Vagina (tissue), 2 donors: ENCODE measurements around the gene ETS1.

Experiments used
- CTCF ChIP-seq, 3 experiments: fragments of 450-650 bp in 2 of 3; fragments of 200-600 bp in 1 of 3; sonication (generic) in 1 of 3; IDR thresholded peaks; one replicate each; pipeline ENCODE4 v1.5.1; 2017 to 2019; ENCODE audit warnings: antibody characterized with exemption in 3 of 3, mild to moderate bottlenecking in 2 of 3, moderate library complexity in 2 of 3
- POLR2A ChIP-seq, 2 donors: fragments of 450-650 bp; IDR thresholded peaks; one replicate each; pipeline ENCODE4 v1.6.1; 2017; ENCODE audit warnings: antibody characterized with exemption in 2 of 2, mild to moderate bottlenecking in 2 of 2, moderate library complexity in 2 of 2
- POLR2AphosphoS5 ChIP-seq, 2 donors: sonication (generic); formaldehyde crosslinking; IDR thresholded peaks; one replicate each; pipeline ENCODE4 v1.9.0; 2017; ENCODE audit warnings: antibody characterized with exemption in 2 of 2, mild to moderate bottlenecking in 2 of 2, low read depth in 1 of 2; ENCODE audit not compliant: insufficient read depth in 1 of 2

GRCh38 chr11:128467610-128468041 is 119.7 kb downstream of the ETS1 start:
- TF ChIP-seq CTCF (IDR thresholded peaks at IDR 0.05) (no peak), POLR2A (IDR thresholded peaks at IDR 0.05) (no peak), POLR2AphosphoS5 (IDR thresholded peaks at IDR 0.05; ENCODE audit: insufficient read depth in 1 of 2, low read depth in 1 of 2) (peak; percentile 53 to 56)
